Measurements from ENCODE around the gene GRK5. TPM values are rescaled to one million over a fixed set of nuclear protein-coding genes. Genes with fewer than 3 reads are reported as not detected.

Gene GRK5
- total and polyA plus RNA-seq, 7 donors: 7.9 to 32.4 (median 19.8) TPM

- TF ChIP-seq POLR2A (IDR thresholded peaks at IDR 0.05): no peak
- TF ChIP-seq CTCF (IDR thresholded peaks at IDR 0.05): no peak
- no peak for TF ChIP-seq EP300 (IDR thresholded peaks at IDR 0.05)
- TF ChIP-seq POLR2AphosphoS5 (IDR thresholded peaks at IDR 0.05): no peak
- H3K36me3 ChIP-seq: no peaks in the 10 kb centered on the region
- DNase-seq: no peak
- H3K4me3 ChIP-seq: no peak overlapping the region
- no peaks in the 10 kb centered on the region for H3K27me3 ChIP-seq
- intact Hi-C loops (cut with DNase I): loop anchor here (5.0 kb wide), 1 partner anchor 103 kb away; no protein-coding TSS in a partner anchor
- H3K9me3 ChIP-seq: no peaks in the 10 kb centered on the region
- WGBS, 2 donors: 67 to 85% methylated on average over 2 of the region's 2 CpGs
- peaks cover 0 to 85% (median 57%) of the 10 kb centered on the region in 4 donors for H3K4me1 ChIP-seq
- H3K27ac ChIP-seq: peak overlapping the region in 1 of 4 donors; percentile 92
Measured at GRCh38 chr10:119309423-119309770, 102.0 kb downstream of the GRK5 start.

DNA sequence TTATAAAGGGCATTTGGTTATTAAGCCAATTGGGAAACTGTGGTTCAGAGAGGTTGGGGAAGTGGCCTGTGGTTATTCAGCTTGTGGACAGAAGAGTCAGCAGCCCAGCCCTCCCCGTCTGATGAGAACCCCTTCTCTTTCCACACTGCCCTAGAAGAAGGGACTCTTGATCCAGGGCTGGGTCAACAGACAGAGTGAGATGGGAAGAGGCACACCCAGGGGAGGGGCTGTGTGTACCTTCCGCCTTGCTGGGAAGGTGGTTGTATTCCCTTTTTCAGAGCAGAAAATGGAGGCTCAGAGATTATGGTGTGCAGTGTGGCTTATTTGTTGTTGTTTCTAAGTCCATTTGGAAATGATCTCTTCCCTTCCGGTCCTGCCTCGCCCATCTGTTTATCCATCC lies 103.4 kb downstream of the GRK5 start:
- WGBS, 2 donors: 33 to 63% methylated on average over 4 of the region's 4 CpGs
- intact Hi-C loops (cut with DNase I): no loop called here
- Histone ChIP-seq H3K4me3 (no peak overlapping the region), H3K27me3 (no peaks in the 10 kb centered on the region), H3K4me1 (peaks cover 0 to 86% (median 60%) of the 10 kb centered on the region in 4 donors), H3K27ac (peak overlapping the region in 1 of 4 donors; percentile 11), H3K36me3 (no peaks in the 10 kb centered on the region), H3K9me3 (no peaks in the 10 kb centered on the region)
- DNase-seq: no peak
- no peak for TF ChIP-seq EP300 (IDR thresholded peaks at IDR 0.05)
- TF ChIP-seq CTCF (IDR thresholded peaks at IDR 0.05): no peak
- TF ChIP-seq POLR2AphosphoS5 (IDR thresholded peaks at IDR 0.05): no peak
- no peak for TF ChIP-seq POLR2A (IDR thresholded peaks at IDR 0.05)

DNA sequence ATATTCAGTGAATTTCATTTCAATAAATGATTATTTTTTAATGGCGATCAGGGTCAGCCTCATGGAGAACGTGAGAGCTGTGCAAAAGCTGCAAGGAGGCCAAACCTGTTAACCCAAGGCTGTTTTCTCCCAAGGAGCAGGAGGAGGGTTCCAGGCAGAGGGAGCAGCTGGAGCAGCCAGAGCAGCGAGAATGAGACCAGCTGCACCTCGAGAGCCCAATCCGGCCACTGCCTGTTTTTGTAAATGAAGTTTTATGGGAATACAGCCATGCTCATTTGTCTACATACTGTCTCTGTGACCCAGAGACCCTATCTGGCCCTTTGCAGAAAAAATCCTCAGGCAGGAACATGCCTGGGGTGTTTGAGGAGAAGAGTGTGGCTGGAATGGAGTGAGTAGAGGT lies 104.9 kb downstream of the GRK5 start:
- WGBS, 2 donors: 82 to 88% methylated on average over 5 of the region's 5 CpGs
- DNase-seq: no peak
- Histone ChIP-seq H3K4me1 (peaks cover 0 to 86% (median 61%) of the 10 kb centered on the region in 4 donors), H3K36me3 (no peaks in the 10 kb centered on the region), H3K9me3 (no peaks in the 10 kb centered on the region), H3K4me3 (no peak overlapping the region), H3K27me3 (no peaks in the 10 kb centered on the region), H3K27ac (no peak overlapping the region)
- intact Hi-C loops (cut with DNase I): no loop called here
- TF ChIP-seq CTCF (IDR thresholded peaks at IDR 0.05) (no peak), POLR2A (IDR thresholded peaks at IDR 0.05) (no peak), EP300 (IDR thresholded peaks at IDR 0.05) (no peak), POLR2AphosphoS5 (IDR thresholded peaks at IDR 0.05) (no peak)

GRCh38 chr10:119313024-119313423 lies 105.7 kb downstream of the GRK5 start:
- WGBS, 2 donors: 0 to 33% methylated on average over 1 of the region's 1 CpG
- Histone ChIP-seq H3K36me3 (no peaks in the 10 kb centered on the region), H3K4me1 (peaks cover 0 to 86% (median 65%) of the 10 kb centered on the region in 4 donors), H3K9me3 (no peaks in the 10 kb centered on the region), H3K27me3 (no peaks in the 10 kb centered on the region), H3K4me3 (no peak overlapping the region), H3K27ac (peak overlapping the region in 1 of 4 donors; percentile 91)
- DNase-seq: no peak
- TF ChIP-seq CTCF (IDR thresholded peaks at IDR 0.05): no peak
- TF ChIP-seq POLR2A (IDR thresholded peaks at IDR 0.05): no peak
- TF ChIP-seq POLR2AphosphoS5 (IDR thresholded peaks at IDR 0.05): no peak
- TF ChIP-seq EP300 (IDR thresholded peaks at IDR 0.05): no peak
- intact Hi-C loops (cut with DNase I): no loop called here

DNA sequence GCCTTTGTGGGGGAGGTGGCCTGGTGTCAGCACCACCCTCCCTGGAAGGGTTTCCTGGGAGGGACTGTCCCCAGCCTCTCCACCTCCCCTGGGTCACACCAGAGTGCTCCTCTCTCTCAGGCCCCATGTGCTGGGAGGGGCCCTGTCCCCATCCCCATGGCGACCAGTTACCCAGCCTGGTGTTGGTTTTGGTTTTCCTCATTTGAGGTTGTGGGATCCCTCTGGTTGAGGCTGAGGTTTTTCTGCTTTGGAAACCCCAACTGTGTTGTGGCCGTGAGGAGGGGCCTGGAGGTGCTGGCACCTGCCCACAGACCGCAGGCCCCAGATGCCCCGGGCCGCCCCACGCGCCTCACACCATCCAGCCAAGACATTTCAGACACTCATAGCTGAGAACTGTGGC lies 106.3 kb downstream of the GRK5 start:
- 55 to 82% methylated on average over 7 of the region's 7 CpGs for WGBS, 2 donors
- H3K4me1 ChIP-seq: peaks cover 0 to 86% (median 68%) of the 10 kb centered on the region in 4 donors

More for the DNA sequence above, 106.3 kb downstream of the GRK5 start:
- no peaks in the 10 kb centered on the region for H3K27me3 ChIP-seq
- no peaks in the 10 kb centered on the region for H3K9me3 ChIP-seq
- peak overlapping the region; percentile 65 to 91 (median 74) for H3K27ac ChIP-seq
- H3K36me3 ChIP-seq: no peaks in the 10 kb centered on the region
- DNase-seq: no peak
- H3K4me3 ChIP-seq: no peak overlapping the region
- TF ChIP-seq EP300 (IDR thresholded peaks at IDR 0.05): no peak
- no peak for TF ChIP-seq CTCF (IDR thresholded peaks at IDR 0.05)
- TF ChIP-seq POLR2AphosphoS5 (IDR thresholded peaks at IDR 0.05): no peak
- no peak for TF ChIP-seq POLR2A (IDR thresholded peaks at IDR 0.05)
- intact Hi-C loops (cut with DNase I): no loop called here

Data from sigmoid colon (tissue), 7 donors.